ENCODE results near the gene ABHD17A. TPM values are rescaled to one million over a fixed set of nuclear protein-coding genes. Genes with fewer than 3 reads are reported as not detected.

The ABHD17A gene
- total RNA-seq, 4 donors from 2014 or later = 33.8 to 142 (median 63.7) TPM

DNA sequence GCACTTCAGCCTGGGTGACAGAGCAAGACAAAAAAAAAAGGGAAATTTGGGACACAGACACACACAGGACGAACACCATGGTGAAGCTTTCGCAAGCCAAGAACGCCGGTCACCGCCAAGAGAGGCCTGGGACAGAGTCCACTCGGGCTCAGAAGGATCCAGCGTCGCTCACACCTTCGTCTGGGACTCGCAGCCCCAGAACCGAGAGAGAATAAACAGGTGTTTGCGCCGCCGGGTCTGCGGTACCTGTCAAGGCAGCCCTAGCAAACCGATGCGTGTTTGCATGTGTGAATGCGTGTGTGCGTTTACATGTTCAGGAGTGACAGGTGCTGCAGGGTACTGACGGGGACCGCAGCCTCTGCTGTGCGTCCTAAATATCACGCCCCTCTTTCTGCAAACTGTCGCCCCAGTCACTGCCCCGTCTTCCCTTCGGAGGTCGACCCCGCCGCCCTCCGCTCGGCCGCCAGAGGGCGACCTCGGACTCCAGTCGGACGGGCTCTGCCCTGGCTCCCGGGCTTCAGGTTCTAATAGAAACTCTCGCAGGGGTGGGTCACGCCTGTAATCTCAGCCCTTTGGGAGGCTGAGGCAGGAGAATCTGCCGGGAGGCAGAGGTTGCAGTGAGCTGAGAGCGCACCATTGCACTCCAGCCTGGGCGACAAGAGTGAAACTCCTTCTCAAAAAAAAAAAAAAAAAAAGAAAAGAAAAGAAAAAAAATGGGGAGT is 43.9 kb upstream of the ABHD17A start:
- Histone ChIP-seq H3K4me3 (peak overlapping the region; percentile 19 to 23), H3K9me3 (no peaks in the 10 kb centered on the region), H3K36me3 (no peaks in the 10 kb centered on the region), H3K4me1 (peaks cover 0 to 7% of the 10 kb centered on the region in 2 donors), H3K27me3 (no peaks in the 10 kb centered on the region), H3K27ac (no peak overlapping the region)
- intact Hi-C loops (cut with DNase I; ENCODE audit: low total_unique reads) = no loop called here
- peak; percentile 67 to 72 for DNase-seq
- TF ChIP-seq CTCF (IDR thresholded peaks at IDR 0.05) (peak; percentile 88 to 93 (median 90)), POLR2A (IDR thresholded peaks at IDR 0.05) (peak in 1 of 2 donors; percentile 18)

- no peak for DNase-seq
- H3K36me3 ChIP-seq = no peaks in the 10 kb centered on the region
- no peak for TF ChIP-seq CTCF (IDR thresholded peaks at IDR 0.05)
- intact Hi-C loops (cut with DNase I; ENCODE audit: low total_unique reads) = no loop called here
- H3K27ac ChIP-seq = no peak overlapping the region
- H3K4me3 ChIP-seq = no peak overlapping the region
- H3K27me3 ChIP-seq = no peaks in the 10 kb centered on the region
- no peaks in the 10 kb centered on the region for H3K9me3 ChIP-seq
- H3K4me1 ChIP-seq = peaks cover 0 to 7% of the 10 kb centered on the region in 2 donors
Observed at GRCh38 chr19:1925544-1925943, 40.2 kb upstream of the ABHD17A start.

DNA sequence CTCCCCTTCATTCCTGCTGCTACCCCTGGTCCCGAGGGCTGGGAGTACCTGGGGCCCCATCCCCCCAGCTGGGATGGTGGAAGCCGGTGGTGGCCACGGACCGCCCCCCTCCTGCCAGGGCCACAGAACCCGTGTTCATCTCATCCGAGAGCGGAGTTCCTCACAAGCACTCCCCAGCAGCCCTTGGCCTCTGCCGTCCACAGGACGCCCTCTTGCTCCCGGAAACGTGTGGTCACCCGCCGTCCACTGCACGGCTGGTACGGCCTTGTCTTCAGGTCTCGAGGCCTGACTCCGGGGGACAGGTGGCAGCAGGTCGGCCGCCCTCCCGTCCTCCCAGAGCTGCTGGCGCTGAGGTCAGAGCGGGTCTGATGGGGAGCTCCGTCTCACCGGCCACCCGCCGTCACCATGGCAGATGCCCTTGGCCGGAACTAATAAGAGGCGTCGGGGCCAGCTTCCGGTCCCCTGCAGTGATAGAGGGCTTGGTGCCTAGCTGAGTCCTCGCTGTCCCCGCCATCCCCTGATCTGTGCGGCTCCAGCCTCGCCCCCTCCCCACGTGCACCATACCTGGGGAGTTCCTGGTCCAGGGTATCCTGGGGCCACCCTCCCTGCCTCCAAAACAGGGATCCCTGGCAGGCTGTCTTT is 39.1 kb upstream of the ABHD17A start:
- peaks cover 0 to 3% of the 10 kb centered on the region in 2 donors for H3K4me1 ChIP-seq
- DNase-seq = no peak
- TF ChIP-seq CTCF (IDR thresholded peaks at IDR 0.05) (no peak), POLR2A (IDR thresholded peaks at IDR 0.05) (no peak)
- no peak overlapping the region for H3K27ac ChIP-seq
- intact Hi-C loops (cut with DNase I; ENCODE audit: low total_unique reads) = no loop called here
- no peaks in the 10 kb centered on the region for H3K36me3 ChIP-seq
- H3K9me3 ChIP-seq = no peaks in the 10 kb centered on the region
- no peaks in the 10 kb centered on the region for H3K27me3 ChIP-seq
- no peak overlapping the region for H3K4me3 ChIP-seq

DNA sequence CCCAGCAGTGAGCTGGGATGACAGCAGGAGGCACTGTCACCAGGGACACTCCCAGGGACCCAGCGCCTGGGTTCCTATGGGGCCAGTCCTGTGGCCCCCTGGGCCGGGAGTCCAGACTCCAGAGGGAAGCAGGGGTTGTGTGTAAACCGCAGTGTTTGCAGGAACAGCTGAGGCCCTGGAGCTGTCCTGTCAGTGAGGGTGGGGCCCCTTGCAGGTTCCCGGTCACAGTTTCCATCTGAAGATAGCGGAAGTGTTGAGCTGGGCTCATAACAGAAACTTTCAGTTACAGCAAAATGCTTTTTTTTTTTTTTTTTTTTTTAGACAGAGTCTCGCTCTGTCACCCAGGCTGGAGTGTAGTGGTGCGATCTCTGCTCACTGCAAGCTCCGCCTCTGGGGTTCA is 38.0 kb upstream of the ABHD17A start:
- Histone ChIP-seq H3K36me3 (no peaks in the 10 kb centered on the region), H3K27ac (no peak overlapping the region), H3K4me1 (no peaks in the 10 kb centered on the region), H3K4me3 (no peak overlapping the region), H3K27me3 (no peaks in the 10 kb centered on the region), H3K9me3 (no peaks in the 10 kb centered on the region)
- intact Hi-C loops (cut with DNase I; ENCODE audit: low total_unique reads) = no loop called here
- TF ChIP-seq CTCF (IDR thresholded peaks at IDR 0.05) (no peak), POLR2A (IDR thresholded peaks at IDR 0.05) (no peak)
- DNase-seq = no peak

- DNase-seq = no peak
- TF ChIP-seq POLR2A (IDR thresholded peaks at IDR 0.05) = no peak
- no peak for TF ChIP-seq CTCF (IDR thresholded peaks at IDR 0.05)
- H3K4me3 ChIP-seq = no peak overlapping the region
- intact Hi-C loops (cut with DNase I; ENCODE audit: low total_unique reads) = no loop called here
- no peaks in the 10 kb centered on the region for H3K36me3 ChIP-seq
- no peak overlapping the region for H3K27ac ChIP-seq
- H3K4me1 ChIP-seq = no peaks in the 10 kb centered on the region
- H3K9me3 ChIP-seq = no peaks in the 10 kb centered on the region
- no peaks in the 10 kb centered on the region for H3K27me3 ChIP-seq
Observed at GRCh38 chr19:1922803-1923202, 37.5 kb upstream of the ABHD17A start.

All from uterus (tissue), 4 donors.